ACC112 (cell line): Measurements from ENCODE around the gene FRMD4A.

Experiments used
- H2AFZ ChIP-seq: fragments of 200-600 bp; sonication (generic); one replicate; pipeline ENCODE4 v1.6.0; 2017; ENCODE audit warnings: antibody characterized with exemption, low read length; ENCODE audit not compliant: unreplicated experiment
- H3K27ac ChIP-seq: fragments of 200-600 bp; sonication (generic); 2 replicates; pipeline ENCODE4 v1.5.1; 2014; ENCODE audit warnings: low read depth, mild to moderate bottlenecking, antibody characterized with exemption, low read length, moderate library complexity
- H3K27me3 ChIP-seq: fragments of 200-600 bp; sonication (generic); 2 replicates; pipeline ENCODE4 v1.6.1; 2014; ENCODE audit warnings: mild to moderate bottlenecking, antibody characterized with exemption, low read length, moderate library complexity, mixed read lengths; ENCODE audit not compliant: insufficient read depth
- H3K36me3 ChIP-seq: fragments of 200-600 bp; sonication (generic); 2 replicates; pipeline ENCODE4 v1.6.1; 2016; ENCODE audit warnings: mild to moderate bottlenecking, antibody characterized with exemption, low read length, moderate library complexity, mixed read lengths; ENCODE audit not compliant: insufficient read depth
- H3K4me1 ChIP-seq: fragments of 200-600 bp; sonication (generic); one replicate; pipeline ENCODE4 v1.6.1; 2016; ENCODE audit warnings: low read length, mixed read lengths; ENCODE audit not compliant: insufficient read depth, unreplicated experiment, control insufficient read depth
- H3K4me3 ChIP-seq: fragments of 200-600 bp; sonication (generic); 2 replicates; pipeline ENCODE4 v1.5.1; 2014; ENCODE audit warnings: mild to moderate bottlenecking, low read depth, low read length
- H3K79me2 ChIP-seq: fragments of 200-600 bp; sonication (generic); one replicate; pipeline ENCODE4 v1.6.0; 2016; ENCODE audit warnings: low read length; ENCODE audit not compliant: control insufficient read depth, unreplicated experiment, insufficient read depth

The FRMD4A gene

DNA sequence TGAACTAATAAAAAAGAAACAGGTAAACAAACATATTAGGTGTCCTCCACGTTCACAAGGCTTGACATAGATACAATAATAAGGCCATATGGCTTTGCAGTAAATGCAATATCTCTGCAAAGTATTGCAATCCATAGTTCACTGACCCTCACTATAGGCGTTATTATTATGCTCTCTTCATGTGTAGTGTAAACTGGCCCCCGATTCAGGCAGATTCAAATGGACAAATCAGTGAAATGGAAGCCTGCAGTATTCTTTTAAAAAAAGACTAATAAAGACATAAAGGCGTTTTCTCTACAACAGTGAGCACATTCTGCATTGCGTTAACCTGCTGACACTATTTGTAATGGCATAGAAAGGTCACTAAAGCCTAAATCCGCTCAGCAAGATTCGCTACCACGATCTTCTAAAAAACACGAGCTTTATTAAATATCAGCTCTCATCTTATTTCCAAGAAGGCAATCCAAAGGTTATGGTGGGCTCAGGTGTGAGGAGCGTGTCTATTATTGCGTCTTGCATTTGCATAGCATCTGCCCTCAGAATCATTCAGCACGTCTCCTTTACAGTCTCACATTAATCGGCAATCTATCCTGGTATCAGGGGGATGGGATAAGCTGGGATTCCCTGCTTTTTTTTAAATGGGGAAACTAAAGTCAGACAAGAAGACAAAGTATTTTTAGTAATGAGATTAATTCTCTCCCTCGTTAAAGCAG is 36.2 kb downstream of the FRMD4A start:
- Histone ChIP-seq H3K4me1 (no peaks in the 10 kb centered on the region), H3K79me2 (no peaks in the 10 kb centered on the region), H3K4me3 (no peak overlapping the region), H3K27ac (no peak overlapping the region), H3K36me3 (no peaks in the 10 kb centered on the region), H2AFZ (no peak overlapping the region), H3K27me3 (peaks cover 49% of the 10 kb centered on the region)

- Histone ChIP-seq H3K36me3 (no peaks in the 10 kb centered on the region), H3K27ac (no peak overlapping the region), H3K4me3 (no peak overlapping the region), H2AFZ (no peak overlapping the region), H3K79me2 (no peaks in the 10 kb centered on the region), H3K27me3 (peaks cover 49% of the 10 kb centered on the region), H3K4me1 (no peaks in the 10 kb centered on the region)
Measured at GRCh38 chr10:14293526-14293925, 37.2 kb downstream of the FRMD4A start.

GRCh38 chr10:14291296-14291695 is 39.4 kb downstream of the FRMD4A start:
- H3K27ac ChIP-seq, result no peak overlapping the region
- H3K27me3 ChIP-seq, result peaks cover 45% of the 10 kb centered on the region
- H2AFZ ChIP-seq, result no peak overlapping the region
- no peaks in the 10 kb centered on the region for H3K4me1 ChIP-seq
- no peaks in the 10 kb centered on the region for H3K79me2 ChIP-seq
- no peaks in the 10 kb centered on the region for H3K36me3 ChIP-seq
- no peak overlapping the region for H3K4me3 ChIP-seq

DNA sequence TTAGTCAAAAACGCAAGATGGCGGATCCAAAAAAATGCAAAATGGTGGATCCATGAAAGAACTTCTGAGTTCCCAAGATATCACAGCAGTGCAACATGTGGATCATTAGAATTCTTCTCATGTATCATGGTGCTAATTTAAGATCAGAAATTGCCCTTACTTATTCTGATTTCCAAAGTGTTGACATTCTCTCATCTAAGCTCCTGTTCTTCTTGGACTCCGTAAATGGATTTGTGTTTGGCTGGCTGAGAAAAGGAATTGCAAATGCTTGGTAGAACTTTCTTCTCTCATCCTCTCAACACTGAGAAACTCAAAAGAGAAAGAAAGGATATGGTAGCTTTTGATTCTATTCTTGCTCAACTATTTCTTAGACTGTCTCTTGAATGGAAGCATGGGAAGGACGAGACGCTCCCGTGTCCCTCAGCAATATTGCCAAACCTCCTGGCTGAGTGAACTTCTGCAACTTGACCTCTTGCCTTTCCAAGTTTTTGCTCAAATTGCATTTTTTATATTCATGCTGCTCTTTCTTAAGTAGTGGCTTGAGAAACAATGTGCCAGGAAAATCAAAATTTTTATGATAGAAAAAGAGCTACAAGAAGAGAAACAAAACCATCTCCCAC is 44.7 kb downstream of the FRMD4A start:
- no peak overlapping the region for H2AFZ ChIP-seq
- no peak overlapping the region for H3K4me3 ChIP-seq
- H3K4me1 ChIP-seq, result no peaks in the 10 kb centered on the region
- H3K27me3 ChIP-seq, result peaks cover 64% of the 10 kb centered on the region
- H3K79me2 ChIP-seq, result no peaks in the 10 kb centered on the region
- H3K36me3 ChIP-seq, result no peaks in the 10 kb centered on the region
- H3K27ac ChIP-seq, result no peak overlapping the region

- Histone ChIP-seq H2AFZ (no peak overlapping the region), H3K27ac (no peak overlapping the region), H3K4me3 (no peak overlapping the region), H3K36me3 (no peaks in the 10 kb centered on the region), H3K27me3 (peaks cover 62% of the 10 kb centered on the region), H3K79me2 (no peaks in the 10 kb centered on the region), H3K4me1 (no peaks in the 10 kb centered on the region)
Measured at GRCh38 chr10:14282276-14282675, 48.4 kb downstream of the FRMD4A start.

DNA sequence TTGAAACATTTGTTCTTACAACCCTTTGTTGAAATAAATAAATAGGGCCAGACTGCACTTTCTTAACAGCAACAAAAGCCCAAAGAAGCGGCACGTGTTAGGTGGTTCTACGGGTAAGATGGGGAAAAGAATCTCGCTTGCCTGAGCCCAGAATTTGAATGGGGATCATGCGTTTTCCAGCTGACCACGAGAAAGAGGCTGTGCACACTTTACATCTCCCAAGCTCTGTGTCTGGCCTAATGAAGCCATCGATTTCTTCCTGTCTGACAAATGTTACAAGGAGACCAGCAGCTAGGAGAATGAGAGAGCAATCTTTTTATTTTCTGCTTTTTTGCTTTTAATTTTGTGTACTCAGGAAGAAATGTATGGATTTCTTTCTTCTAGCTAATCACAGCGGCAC is 52.2 kb downstream of the FRMD4A start:
- Histone ChIP-seq H2AFZ (no peak overlapping the region), H3K36me3 (no peaks in the 10 kb centered on the region), H3K79me2 (no peaks in the 10 kb centered on the region), H3K27me3 (peaks cover 69% of the 10 kb centered on the region), H3K27ac (no peak overlapping the region), H3K4me1 (no peaks in the 10 kb centered on the region), H3K4me3 (no peak overlapping the region)

GRCh38 chr10:14276210-14276609 is 54.5 kb downstream of the FRMD4A start:
- peaks cover 62% of the 10 kb centered on the region for H3K27me3 ChIP-seq
- no peak overlapping the region for H3K27ac ChIP-seq
- H2AFZ ChIP-seq, result no peak overlapping the region
- H3K36me3 ChIP-seq, result no peaks in the 10 kb centered on the region
- H3K4me1 ChIP-seq, result no peaks in the 10 kb centered on the region
- no peaks in the 10 kb centered on the region for H3K79me2 ChIP-seq
- no peak overlapping the region for H3K4me3 ChIP-seq

GRCh38 chr10:14271621-14272020 is 59.1 kb downstream of the FRMD4A start:
- H3K27me3 ChIP-seq, result peaks cover 53% of the 10 kb centered on the region
- no peaks in the 10 kb centered on the region for H3K36me3 ChIP-seq
- no peaks in the 10 kb centered on the region for H3K4me1 ChIP-seq
- H3K79me2 ChIP-seq, result no peaks in the 10 kb centered on the region
- no peak overlapping the region for H2AFZ ChIP-seq
- H3K4me3 ChIP-seq, result no peak overlapping the region
- no peak overlapping the region for H3K27ac ChIP-seq

DNA sequence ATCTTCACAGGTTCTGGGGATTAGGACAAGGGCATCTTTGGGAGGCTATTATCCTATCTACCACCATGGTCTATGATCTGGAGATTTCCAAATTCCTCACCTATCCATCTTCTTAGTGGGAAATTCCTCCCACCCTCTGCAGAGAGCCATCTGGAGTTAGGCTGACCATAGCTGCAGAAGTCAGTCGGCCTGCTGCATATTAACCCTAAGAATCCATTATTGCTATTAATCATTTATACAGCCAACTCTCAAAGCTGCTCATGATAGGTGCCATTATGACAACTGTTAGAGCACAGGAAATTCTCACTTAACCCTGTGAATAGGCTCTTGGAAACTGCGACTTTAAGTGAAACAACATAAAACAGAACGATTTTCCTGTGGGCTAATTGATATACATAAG is 60.4 kb downstream of the FRMD4A start:
- Histone ChIP-seq H3K27ac (no peak overlapping the region), H3K36me3 (no peaks in the 10 kb centered on the region), H3K4me1 (no peaks in the 10 kb centered on the region), H3K27me3 (peaks cover 53% of the 10 kb centered on the region), H2AFZ (no peak overlapping the region), H3K4me3 (no peak overlapping the region), H3K79me2 (no peaks in the 10 kb centered on the region)

DNA sequence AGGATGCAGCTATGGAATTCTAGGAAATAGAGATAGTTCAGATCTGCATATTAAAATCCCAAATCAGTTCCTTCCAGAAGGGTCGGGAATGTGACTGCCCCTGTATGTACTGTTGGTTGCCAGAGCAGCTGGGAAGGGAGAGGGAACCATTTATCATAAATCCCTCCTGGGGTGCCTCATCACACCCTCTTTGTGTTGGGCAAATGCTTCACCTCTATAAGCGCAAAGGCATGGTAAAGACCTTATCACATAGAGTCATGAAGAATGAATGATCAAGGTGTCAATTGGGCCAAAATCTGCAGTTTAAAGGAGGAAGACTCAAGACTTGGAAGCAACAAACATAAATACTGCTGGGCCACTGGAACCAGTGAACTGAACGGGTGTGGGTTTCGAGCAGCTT is 65.0 kb downstream of the FRMD4A start:
- no peaks in the 10 kb centered on the region for H3K4me1 ChIP-seq
- H2AFZ ChIP-seq, result no peak overlapping the region

GRCh38 chr10:14262836-14263425 is 67.8 kb downstream of the FRMD4A start:
- Histone ChIP-seq H3K27me3 (peaks cover 65% of the 10 kb centered on the region), H3K36me3 (no peaks in the 10 kb centered on the region), H3K27ac (no peak overlapping the region), H3K79me2 (no peaks in the 10 kb centered on the region), H2AFZ (no peak overlapping the region), H3K4me1 (no peaks in the 10 kb centered on the region), H3K4me3 (no peak overlapping the region)

More for the DNA sequence above, 65.0 kb downstream of the FRMD4A start:
- Histone ChIP-seq H3K36me3 (no peaks in the 10 kb centered on the region), H3K27me3 (peaks cover 60% of the 10 kb centered on the region), H3K79me2 (no peaks in the 10 kb centered on the region), H3K4me3 (no peak overlapping the region), H3K27ac (no peak overlapping the region)
